ENCODE data around the gene ADRA2C.
A peak's percentile ranks its signal among the peaks of the same experiment; 100 is the strongest.

Gene ADRA2C

GRCh38 chr4:3771164-3771809 is 5.1 kb downstream of the ADRA2C start:
- intact Hi-C loops (cut with DNase I) = no loop called here
- no peak for DNase-seq

- DNase-seq = peak; percentile 41 to 92 (median 77)
- intact Hi-C loops (cut with DNase I) = no loop called here
These were observed 5.8 kb downstream of the ADRA2C start for GRCh38 chr4:3771939-3772495.

- intact Hi-C loops (cut with DNase I) = no loop called here
- peak in 1 of 42 donors; percentile 20 for DNase-seq
These were observed 6.4 kb downstream of the ADRA2C start for GRCh38 chr4:3772632-3773031.

GRCh38 chr4:3773552-3774001 is 7.4 kb downstream of the ADRA2C start:
- no peak for DNase-seq
- intact Hi-C loops (cut with DNase I) = no loop called here

- intact Hi-C loops (cut with DNase I) = no loop called here
- no peak for DNase-seq
These were observed 8.2 kb downstream of the ADRA2C start for GRCh38 chr4:3774253-3774883.

GRCh38 chr4:3775005-3775404 is 8.8 kb downstream of the ADRA2C start:
- DNase-seq = no peak
- intact Hi-C loops (cut with DNase I) = no loop called here

GRCh38 chr4:3775576-3775975 is 9.4 kb downstream of the ADRA2C start:
- intact Hi-C loops (cut with DNase I) = no loop called here
- DNase-seq = no peak

GRCh38 chr4:3776166-3777032 is 10.2 kb downstream of the ADRA2C start:
- intact Hi-C loops (cut with DNase I) = no loop called here
- no peak for DNase-seq

- no peak for DNase-seq
- intact Hi-C loops (cut with DNase I) = no loop called here
These were observed 10.8 kb downstream of the ADRA2C start for GRCh38 chr4:3777033-3777390.

GRCh38 chr4:3777669-3778068 is 11.5 kb downstream of the ADRA2C start:
- DNase-seq = no peak
- intact Hi-C loops (cut with DNase I) = no loop called here

- no peak for DNase-seq
These were observed 13.3 kb downstream of the ADRA2C start for GRCh38 chr4:3779509-3779908.

GRCh38 chr4:3780347-3781171 is 14.4 kb downstream of the ADRA2C start:
- no peak for DNase-seq
- intact Hi-C loops (cut with DNase I) = no loop called here

More at GRCh38 chr4:3779509-3779908, 13.3 kb downstream of the ADRA2C start:
- intact Hi-C loops (cut with DNase I) = no loop called here

GRCh38 chr4:3781193-3781886 is 15.2 kb downstream of the ADRA2C start:
- DNase-seq = no peak
- intact Hi-C loops (cut with DNase I) = no loop called here

- intact Hi-C loops (cut with DNase I) = no loop called here
- no peak for DNase-seq
These were observed 16.1 kb downstream of the ADRA2C start for GRCh38 chr4:3781997-3782930.

GRCh38 chr4:3783693-3784306 is 17.6 kb downstream of the ADRA2C start:
- intact Hi-C loops (cut with DNase I) = no loop called here
- DNase-seq = no peak

- intact Hi-C loops (cut with DNase I) = no loop called here
- DNase-seq = no peak
These were observed 18.5 kb downstream of the ADRA2C start for GRCh38 chr4:3784454-3785291.

Data from head of caudate nucleus (tissue), 42 donors.